GM21526 (cell line): ENCODE results near the gene TRAF7.

ENCODE experiments used
- ATAC-seq: cut with Tn5 transposase; IDR thresholded peaks from one replicate; pipeline ENCODE4 v1.9.1; 2021; ENCODE audit warnings: moderate library complexity; ENCODE audit not compliant: unreplicated experiment, low FRiP score

TRAF7 gene

DNA sequence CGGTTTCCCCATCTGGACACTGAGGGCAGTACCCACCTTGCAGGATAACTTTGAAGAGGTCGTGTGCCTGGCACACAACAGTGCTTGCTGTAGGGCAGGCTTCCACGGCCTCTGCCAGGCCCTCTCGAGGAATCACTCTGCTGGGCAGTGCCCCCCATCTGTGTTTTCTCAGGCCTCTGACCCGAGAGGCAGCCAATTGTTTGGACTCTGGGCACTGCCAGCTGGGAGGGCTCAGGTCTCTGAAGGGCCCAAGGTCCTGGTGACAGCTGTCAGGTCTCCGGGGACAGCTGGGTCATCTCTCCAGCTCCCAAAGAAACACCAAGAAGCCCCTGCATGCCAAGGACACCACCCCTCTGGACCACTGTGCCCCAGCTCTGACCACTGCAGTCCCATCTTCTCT lies 8.2 kb upstream of the TRAF7 start:
- no peak for ATAC-seq

DNA sequence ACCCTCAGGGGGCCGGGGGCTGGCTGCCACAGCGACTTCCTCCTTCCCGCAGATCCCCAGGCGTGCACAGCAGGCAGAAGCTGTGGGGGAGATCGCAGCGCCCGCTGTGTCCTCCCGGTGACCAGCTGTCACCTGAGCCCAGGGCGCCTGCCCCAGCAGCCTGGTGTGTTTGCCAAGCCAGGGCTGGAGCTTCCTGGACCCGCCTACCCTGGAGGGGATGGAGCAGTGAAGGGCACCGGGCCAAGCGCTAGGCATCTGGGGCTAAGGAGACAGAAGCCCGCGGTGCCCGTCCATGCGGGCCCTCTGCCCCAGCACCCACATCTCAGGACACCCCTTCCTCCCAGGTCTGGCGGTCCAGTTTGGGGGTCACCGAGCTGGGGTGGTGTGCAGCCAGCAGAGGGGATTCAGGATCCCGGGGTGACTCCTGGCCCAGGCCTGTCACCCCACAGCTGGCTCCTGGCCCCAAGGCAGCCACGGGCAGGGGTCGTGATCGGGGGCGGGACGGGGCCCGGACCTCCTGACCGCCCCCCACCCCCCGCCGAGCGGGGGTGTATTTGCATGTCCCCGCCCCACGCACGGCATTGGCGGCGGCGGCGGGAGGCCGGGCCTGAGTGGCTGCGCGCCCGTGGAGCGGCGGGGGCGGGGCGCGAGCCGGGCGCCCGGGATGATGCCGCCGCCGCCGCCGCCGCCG lies 7.5 kb upstream of the TRAF7 start, which contains the start of gene RAB26:
Gene RAB26, plus strand, starts transcription at position 645 of the 691 bp plus-strand sequence. CDS start 159 bp downstream, outside the sequence.
- no peak for ATAC-seq

DNA sequence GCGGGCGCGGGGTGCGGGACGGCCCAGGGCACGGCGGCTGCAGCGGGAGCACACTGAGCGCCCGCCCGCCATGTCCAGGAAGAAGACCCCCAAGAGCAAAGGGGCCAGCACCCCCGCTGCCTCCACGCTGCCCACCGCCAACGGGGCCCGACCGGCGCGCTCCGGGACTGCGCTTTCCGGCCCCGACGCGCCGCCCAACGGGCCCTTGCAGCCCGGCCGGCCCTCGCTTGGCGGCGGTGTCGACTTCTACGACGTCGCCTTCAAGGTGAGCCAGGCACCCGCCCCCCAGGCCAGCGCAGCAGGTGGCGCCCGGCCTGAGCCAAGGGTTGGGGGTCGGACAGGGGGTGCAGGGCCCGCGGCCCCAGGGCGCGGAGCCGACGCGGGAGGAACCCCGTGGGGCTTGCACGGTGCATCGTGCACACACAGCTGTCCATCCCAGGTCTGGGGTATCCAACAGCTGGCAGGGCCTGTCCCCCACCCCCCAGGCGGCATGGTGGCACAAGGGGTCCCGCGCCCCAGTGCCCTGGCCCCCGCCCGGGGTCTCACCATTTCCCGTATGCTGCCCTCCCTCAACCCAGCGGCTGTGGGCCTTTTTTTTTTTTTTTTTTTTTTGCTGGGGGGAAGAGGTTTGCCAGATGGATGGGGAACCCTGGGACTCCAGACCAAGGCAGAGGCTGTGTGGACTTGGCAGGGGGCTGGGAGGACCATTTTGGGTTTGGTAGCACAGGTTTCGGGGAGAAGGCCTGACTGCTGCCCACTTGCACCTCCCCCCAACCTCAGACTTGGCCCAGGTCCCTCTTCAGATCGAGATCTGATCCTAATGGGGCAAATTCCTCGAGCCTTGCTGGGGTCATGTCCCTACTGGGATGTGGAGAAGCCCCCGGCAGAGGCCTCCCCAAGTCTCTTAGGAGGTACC lies 6.6 kb upstream of the TRAF7 start:
- no peak for ATAC-seq

DNA sequence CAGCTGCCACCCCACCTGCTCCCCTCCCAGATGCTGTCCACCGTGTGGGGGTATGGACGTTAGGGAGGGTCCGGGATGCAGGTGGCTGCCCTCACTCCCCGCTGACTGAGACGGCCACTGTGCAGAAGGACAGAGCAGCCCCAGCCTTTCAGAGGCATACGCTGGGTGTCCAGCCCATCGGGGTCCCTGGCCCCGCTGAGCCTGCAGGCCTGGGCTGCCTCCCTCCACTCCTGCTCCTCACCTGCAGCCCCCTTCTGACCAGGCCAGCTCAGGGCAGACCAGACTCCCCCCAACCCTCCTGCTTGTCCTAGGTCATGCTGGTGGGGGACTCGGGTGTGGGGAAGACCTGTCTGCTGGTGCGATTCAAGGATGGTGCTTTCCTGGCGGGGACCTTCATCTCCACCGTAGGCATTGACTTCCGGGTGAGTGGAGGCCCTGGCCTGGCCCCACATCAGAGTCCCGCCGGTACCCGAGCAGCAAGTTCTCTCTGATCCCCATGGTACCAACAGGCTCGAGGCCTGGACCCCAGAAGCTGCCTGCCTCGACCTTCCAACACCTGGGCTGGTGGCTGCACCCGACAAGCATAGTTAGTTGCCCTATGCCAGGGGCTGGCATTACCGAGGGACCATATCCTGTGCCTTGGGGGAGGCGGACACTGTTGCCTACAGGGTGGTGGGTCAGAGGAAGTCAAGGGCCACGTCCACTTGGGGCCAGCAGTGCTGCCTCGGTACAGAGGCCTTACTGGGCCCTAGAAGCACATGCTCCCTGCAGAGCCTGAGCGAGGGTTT lies 5.8 kb upstream of the TRAF7 start:
- no peak for ATAC-seq

DNA sequence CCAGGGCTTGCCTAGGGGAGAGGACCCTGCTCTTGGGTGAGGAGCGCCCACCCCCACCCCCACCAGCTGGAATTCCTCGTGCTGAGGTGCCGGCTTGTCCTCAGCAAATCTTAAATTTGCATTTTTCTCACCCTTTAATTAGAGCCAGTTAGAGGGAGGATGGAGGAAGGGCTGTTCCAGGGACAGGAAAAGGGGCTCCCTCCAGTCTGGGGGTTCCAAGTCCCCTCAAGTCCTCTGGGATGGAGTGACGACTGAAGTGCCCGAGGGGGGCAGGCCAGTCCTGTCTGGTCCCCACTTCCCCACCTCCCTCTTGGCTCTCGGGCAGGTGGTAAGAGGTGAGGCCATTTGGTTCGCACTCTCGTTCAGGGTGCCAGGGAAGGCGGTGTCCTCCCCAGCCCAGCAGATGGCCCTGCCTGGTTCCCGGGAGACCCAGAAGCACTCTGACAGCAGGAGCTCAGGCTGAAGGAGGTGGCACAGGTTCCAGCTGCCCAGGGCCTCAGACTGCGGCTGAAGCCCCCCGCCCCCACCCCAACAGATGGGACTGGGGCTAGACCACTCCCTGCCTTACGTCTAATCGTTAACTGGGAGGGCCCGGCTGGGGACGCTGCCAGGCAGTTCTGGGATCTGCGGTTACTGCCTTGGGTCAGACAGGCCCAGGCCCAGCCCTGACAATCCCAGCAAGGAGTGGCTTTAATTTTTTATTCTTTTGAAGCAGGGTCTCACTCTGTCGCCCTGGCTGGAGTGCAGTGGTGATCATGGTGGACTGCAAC lies 5.0 kb upstream of the TRAF7 start:
- ATAC-seq: no peak

DNA sequence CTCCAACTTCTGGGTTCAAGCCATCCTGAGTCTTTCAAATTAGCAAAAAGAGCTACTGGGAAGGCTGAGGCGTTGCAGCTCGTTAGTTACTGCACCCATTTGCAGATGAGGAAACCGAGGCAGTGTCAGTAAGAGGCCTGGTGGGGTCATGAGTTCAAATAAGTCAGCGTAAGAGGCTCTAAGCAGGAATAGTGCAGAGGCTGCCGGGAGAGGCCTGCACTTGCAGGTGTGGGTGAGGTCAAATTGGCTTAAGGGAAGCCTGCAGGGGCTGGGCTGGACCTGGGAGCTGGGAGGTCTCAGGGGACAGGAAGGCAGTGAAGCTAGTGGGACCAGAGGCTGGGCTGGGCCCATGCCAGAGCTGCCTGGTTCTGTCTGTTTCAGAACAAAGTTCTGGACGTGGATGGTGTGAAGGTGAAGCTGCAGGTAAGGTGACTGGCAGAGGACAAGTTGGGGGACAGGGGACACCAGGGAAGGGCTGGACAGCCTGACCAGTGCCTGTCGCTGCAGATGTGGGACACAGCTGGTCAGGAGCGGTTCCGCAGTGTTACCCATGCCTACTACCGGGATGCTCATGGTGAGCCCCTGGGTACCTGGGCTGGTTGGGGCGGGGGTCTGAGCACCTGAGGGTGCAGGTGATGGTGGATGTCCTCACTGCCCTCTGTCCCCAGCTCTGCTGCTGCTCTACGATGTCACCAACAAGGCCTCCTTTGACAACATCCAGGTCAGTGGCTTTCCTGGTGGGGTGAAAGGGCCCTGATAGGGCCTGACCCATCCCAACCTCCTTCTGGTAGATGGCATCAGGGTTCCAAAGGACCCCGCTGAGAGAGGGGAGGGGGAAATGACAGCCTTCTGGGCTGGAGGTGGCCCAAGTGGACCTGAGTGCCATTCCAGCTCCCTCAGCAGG lies 4.1 kb upstream of the TRAF7 start:
- no peak for ATAC-seq

DNA sequence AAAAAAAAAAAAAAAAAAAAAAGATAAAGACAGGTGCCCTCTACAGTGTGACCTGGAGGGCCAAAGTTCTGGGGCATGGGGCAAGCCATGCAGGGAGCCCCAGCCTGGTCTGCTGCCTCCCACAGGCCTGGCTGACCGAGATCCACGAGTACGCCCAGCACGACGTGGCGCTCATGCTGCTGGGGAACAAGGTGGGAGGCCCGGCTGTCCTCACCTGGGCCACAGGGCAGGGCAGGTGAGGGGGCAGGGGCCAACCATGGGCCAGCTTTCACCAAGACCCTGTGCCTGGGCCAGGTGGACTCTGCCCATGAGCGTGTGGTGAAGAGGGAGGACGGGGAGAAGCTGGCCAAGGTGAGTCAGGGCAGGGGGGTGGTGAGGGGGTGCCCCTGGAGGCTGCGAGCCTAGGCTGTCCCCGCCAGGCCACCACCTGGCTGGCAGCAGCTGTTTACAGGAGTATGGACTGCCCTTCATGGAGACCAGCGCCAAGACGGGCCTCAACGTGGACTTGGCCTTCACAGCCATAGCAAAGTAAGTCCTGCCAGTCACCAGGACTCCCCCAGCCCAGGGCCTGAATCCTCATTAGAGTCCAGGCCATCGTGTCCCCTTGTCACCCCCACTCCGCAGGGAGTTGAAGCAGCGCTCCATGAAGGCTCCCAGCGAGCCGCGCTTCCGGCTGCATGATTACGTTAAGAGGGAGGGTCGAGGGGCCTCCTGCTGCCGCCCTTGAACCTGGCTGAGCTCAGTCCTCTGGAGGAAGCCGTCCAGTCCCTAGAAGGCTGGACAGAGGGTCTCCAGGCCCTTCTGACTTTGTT lies 2.7 kb upstream of the TRAF7 start:
- ATAC-seq: no peak

DNA sequence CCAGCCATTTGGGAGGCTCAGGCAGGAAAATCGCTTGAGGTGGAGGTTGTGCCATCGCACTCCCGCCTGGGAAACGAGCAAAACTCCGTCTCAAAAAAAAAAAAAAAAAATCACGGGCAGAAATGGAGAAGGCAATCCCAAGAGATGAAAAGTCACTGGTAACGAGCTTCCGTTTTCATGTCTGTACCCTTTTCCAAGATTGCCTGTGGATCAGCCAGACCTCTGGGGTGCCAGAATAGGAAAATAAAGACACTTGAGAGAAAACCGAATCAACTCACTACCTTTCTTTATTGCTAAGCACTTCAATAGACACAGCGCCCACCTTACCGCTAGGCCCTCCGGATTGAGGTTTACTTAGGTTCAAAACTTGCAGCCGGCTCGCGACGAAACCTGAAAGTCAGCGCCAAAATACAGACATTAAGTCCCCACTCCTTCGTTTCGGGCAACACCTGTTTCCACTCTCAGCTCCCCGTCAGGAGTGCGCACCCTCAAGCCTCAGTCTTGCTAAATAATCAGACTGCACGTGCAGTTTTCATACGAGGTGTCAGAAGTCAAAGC lies 970 bp upstream of the TRAF7 start:
- no peak for ATAC-seq

DNA sequence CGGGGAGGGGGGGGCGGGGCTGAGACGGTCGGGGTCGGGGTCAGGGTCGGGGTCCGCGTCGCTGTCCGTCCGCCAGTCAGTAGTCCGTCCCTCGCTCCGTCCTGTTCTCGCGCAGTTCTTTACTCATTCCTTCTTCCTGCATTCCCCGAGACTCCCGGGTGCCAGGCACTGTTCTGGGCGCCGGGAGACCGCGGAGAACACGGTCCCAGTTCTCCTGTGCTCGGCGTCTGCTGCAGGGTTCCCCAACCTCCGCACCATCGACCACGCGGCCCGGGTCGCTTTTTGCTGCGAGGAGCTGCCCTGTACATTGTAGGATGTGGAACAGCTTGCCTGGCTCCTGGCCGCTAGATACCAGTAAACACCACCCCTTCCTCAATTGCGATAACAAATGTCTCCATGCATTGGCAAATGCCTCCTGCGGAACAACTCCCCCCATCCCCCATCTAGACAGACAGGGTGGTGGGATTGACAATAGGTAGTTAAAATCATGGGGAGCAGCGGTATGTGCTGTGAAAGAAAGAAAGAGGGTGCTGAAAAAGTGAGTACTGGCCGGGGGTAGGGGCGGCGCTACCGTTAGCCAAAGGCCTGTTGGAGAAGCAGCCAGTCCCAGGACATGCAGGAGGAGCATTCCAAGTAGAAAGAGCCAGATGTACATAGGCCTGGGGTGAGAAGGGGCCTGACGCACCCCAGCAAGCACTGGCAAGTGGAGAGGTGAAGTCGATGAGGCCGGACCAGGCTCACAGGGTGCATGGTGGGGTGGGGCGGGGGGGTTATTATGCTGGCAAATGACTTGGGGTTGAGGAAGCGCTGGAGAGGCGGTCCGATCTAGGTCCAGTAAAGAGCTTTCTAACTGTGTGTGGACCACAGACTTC lies 631 bp downstream of the TRAF7 start:
- no peak for ATAC-seq

DNA sequence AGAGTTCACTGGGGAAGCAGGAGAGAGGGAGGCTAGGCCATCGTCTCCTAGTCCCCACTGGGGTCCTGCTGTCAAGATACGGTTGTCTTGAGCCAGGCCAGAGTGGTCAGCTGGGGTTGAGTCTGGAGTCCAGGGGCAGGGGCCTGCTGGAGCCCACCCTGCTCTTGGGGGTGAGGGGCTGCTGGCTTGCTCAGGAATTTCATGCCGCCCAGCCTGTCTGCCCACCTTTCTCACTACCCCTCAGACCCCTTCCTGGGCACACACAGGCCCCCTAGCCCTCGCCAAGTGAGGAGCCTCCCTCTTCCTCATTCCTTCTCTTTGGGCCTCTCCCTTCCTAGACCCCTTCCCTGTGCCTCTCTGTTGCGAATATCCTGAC lies 1.3 kb downstream of the TRAF7 start:
- no peak for ATAC-seq

DNA sequence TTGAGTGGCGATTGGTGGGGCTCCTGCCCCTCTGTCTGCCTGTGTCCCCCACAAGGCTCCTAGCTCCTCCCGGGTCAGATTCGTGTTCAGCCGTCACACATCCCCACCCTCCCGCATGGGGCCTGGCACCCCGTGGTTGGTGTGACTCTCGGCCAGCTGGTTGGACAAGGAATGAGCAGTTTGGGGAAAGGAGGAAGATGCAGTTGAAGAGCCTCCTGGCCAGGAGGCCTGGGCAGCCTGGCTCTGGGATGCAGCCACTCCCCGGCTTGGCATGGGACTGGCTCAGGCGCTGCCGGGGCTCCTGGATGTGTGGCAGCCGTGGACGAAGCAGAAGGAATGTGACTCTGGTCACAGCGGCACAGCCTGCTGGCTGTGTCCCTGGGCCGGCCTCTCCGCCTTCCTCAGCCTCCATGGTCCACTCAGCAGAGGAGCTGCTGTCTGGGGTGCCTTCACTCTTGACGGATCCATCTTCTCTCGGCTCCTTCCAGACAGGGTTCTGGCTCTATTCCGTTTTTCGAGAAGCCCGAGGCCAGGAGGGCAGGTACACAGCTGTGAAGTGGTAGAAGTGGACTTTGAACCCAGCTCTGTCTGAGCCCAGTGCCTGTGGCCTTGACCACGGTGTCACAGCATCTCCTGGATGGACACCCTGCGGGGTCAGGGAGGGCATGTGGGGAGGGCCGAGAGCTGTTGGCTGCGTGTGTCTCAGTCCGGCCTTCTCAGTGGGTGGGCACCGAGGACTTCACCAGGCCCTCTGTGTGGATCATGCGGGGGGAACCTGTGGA lies 2.1 kb downstream of the TRAF7 start:
- no peak for ATAC-seq

DNA sequence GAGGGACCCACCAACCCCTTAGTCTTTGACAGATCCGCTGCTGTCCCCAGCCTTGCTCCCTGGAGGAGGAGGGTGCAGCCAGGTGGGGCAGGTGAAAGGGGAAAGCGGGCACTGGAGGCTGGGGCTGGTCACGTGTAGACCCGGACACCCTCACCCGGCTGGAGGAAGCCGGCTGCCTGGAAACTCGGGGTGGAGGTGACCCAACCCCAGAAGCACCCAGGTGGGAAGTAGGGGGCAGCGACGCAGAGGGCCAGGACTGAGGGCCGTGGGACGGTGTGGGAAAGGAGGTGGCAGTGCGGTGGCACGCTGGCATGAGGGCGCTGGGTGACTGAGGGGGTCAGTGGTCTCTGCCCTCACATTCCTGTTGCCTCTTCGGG lies 2.7 kb downstream of the TRAF7 start:
- no peak for ATAC-seq

DNA sequence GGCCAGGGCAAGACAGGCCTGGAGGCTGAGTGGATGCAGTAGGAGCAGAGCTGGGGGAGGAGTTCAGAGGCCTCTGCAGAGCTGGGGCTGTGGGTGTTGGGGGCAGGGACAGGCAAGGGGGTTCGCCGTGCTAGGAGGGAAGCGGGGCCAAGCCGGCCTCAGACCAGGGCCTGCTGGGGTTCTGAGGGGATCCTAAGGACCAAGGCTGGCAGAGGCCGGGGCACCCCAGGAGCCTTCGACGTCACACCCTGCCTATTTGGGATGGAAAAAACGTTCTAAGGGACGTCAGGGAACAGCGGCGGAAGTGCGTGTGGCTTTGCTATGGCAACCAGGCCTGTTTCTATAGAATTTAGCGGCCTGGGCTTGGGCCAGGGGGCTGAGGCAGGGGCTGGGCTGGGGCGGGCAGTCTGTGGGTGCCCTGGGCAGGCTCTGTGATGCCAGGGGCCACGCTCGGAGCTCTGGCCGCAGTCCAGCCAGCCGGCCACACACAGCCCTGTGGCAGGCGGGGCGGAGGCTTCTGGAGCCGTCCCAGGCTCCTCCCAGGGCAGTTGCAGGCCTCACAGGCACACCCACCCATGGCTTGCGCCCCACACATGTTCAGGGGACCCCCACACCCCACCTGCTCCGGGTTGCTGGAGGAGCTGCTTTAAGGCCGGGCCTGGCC lies 3.7 kb downstream of the TRAF7 start:
- ATAC-seq: no peak

DNA sequence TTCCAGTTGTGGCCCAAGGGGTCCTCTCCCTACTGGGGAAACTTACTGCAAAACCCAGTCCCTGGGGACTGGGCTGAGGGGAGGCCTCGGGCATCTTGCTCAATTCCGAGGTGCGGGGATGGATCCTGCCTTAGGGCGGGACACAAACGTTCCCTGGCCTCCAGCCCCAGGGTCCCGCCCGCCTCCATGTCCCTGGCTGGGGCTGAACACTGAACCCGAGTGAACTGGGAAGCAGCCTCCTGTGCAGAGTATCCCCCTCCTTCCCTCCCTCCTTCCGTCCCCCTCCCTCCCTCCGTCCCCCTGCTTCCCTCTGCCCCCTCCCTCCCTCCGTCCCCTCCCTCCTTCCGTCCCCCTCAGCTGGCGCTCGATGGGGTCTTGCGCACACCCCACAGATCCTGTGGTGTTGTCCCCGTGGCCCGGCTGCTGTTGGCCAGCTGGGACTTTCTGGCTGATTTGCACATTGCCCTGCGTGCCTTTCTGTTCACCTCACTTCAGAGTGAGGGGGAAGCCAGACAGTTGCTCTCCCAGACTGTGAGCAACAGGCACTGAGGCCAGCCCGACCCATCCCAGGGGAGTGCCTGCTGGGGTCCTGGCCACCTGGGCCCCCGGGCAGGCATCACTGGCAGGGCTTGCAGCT lies 5.5 kb downstream of the TRAF7 start:
- no peak for ATAC-seq

DNA sequence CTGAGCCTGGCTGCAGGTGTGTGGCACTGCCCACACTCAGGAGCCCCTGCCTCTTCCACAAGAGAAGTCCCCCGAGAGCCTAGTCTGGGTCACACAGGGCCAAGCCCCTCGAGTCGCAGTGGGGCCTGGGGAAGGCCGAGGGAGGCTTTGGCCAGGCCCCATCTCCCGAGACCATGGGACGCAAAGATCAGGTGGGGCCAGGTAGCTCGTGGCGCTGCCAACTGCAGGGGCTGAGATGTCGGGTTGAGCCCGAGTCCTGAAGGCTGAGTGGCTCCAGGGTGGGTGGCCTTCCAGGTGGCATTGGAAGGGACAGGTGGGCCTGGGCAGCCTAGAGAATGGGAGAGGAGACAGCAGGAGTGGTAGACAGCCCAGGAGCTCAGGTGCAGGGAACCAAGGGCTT lies 6.3 kb downstream of the TRAF7 start:
- ATAC-seq: no peak
